Smooth muscle cell (in vitro differentiated cells): ENCODE results near the gene KRTAP3-2. TPM values are rescaled to one million over a fixed set of nuclear protein-coding genes. Genes with fewer than 3 reads are reported as not detected.
A peak's percentile ranks its signal among the peaks of the same experiment; 100 is the strongest.

Experiments
- DNase-seq: peaks from one replicate; lab custom pipeline; 2025; ENCODE audit not compliant: unreplicated experiment; lab: John Stamatoyannopoulos, UW
- H2AFZ ChIP-seq: fragments of 200-600 bp; sonication (generic); 2 replicates; pipeline ENCODE4 v1.6.0; 2016; ENCODE audit warnings: antibody characterized with exemption, low read depth, mild to moderate bottlenecking
- H3F3A ChIP-seq: fragments of 200-600 bp; sonication (generic); 2 replicates; pipeline ENCODE4 v1.6.0; 2017; ENCODE audit warnings: antibody characterized with exemption, low read depth
- H3K27ac ChIP-seq: fragments of 200-600 bp; sonication (generic); 2 replicates; pipeline ENCODE4 v1.5.1; 2016; ENCODE audit warnings: low read depth, mild to moderate bottlenecking
- H3K27me3 ChIP-seq: fragments of 200-600 bp; sonication (generic); 2 replicates; pipeline ENCODE4 v1.6.1; 2016; ENCODE audit warnings: low read depth, mild to moderate bottlenecking
- H3K36me3 ChIP-seq: fragments of 200-600 bp; sonication (generic); 2 replicates; pipeline ENCODE4 v1.5.1; 2016; ENCODE audit warnings: low read depth
- H3K4me1 ChIP-seq: fragments of 200-600 bp; sonication (generic); 2 replicates; pipeline ENCODE4 v1.5.1; 2016; ENCODE audit warnings: low read depth
- H3K4me2 ChIP-seq: fragments of 200-600 bp; sonication (generic); 2 replicates; pipeline ENCODE4 v1.6.0; 2016; ENCODE audit warnings: mild to moderate bottlenecking
- H3K4me3 ChIP-seq: fragments of 200-600 bp; sonication (generic); 2 replicates; pipeline ENCODE4 v1.5.1; 2016; ENCODE audit warnings: mild to moderate bottlenecking
- H3K79me2 ChIP-seq: fragments of 200-600 bp; sonication (generic); 2 replicates; pipeline ENCODE4 v1.6.0; 2016; ENCODE audit warnings: low read depth, mild to moderate bottlenecking
- H3K9ac ChIP-seq: fragments of 200-600 bp; sonication (generic); 2 replicates; pipeline ENCODE4 v1.6.0; 2016; ENCODE audit warnings: low read depth
- H3K9me3 ChIP-seq: fragments of 200-600 bp; sonication (generic); replicated peaks from 2 replicates; pipeline ENCODE4 v1.5.1; 2016; ENCODE audit warnings: low read depth
- H4K20me1 ChIP-seq: fragments of 200-600 bp; sonication (generic); 2 replicates; pipeline ENCODE4 v1.6.0; 2016; ENCODE audit warnings: low read depth
- WGBS: methylation state at CpG from one replicate; pipeline ENCODE4 v1.1.7; 2016; ENCODE audit warnings: low lambda C conversion rate; 5-methylcytosine and 5-hydroxymethylcytosine counted together
- polyA plus RNA-seq: library from polyadenylated mRNA; unstranded; fragments of >200 nt; fragmentation: Nextera tagmentation; extraction: Ambion mirVana; gene quantifications from 2 replicates; pipeline ENCODE4 v1.2.1, GENCODE V29; 2016
- total RNA-seq: library from RNA; depleted of rRNA; stranded (reverse); fragments of >200 nt; gene quantifications from 2 replicates; pipeline ENCODE4 v1.2.3, GENCODE V29; 2014
- TF ChIP-seq, protein P1 (sequence below): fragments of 200-600 bp; sonication (generic); IDR thresholded peaks from 2 replicates; pipeline ENCODE4 v1.5.1; 2017; ENCODE audit warnings: borderline replicate concordance, mild to moderate bottlenecking, antibody characterized with exemption; ENCODE audit not compliant: insufficient read depth, poor library complexity, severe bottlenecking

KRTAP3-2 gene
- total and polyA plus RNA-seq, 2 experiments from 2014 or later = not detected

GRCh38 chr17:40981115-40981514 is 18.6 kb downstream of the KRTAP3-2 start:
- Histone ChIP-seq H3K4me3 (no peak overlapping the region), H3K36me3 (no peaks in the 10 kb centered on the region), H3F3A (no peaks in the 10 kb centered on the region), H3K4me2 (peak overlapping the region; percentile 9), H3K79me2 (no peaks in the 10 kb centered on the region), H2AFZ (no peak overlapping the region), H3K9ac (no peak overlapping the region), H3K27ac (no peak overlapping the region), H3K27me3 (no peaks in the 10 kb centered on the region), H3K4me1 (peaks cover 7% of the 10 kb centered on the region), H4K20me1 (no peaks in the 10 kb centered on the region), H3K9me3 (no peaks in the 10 kb centered on the region)
- TF ChIP-seq, protein P1, sequence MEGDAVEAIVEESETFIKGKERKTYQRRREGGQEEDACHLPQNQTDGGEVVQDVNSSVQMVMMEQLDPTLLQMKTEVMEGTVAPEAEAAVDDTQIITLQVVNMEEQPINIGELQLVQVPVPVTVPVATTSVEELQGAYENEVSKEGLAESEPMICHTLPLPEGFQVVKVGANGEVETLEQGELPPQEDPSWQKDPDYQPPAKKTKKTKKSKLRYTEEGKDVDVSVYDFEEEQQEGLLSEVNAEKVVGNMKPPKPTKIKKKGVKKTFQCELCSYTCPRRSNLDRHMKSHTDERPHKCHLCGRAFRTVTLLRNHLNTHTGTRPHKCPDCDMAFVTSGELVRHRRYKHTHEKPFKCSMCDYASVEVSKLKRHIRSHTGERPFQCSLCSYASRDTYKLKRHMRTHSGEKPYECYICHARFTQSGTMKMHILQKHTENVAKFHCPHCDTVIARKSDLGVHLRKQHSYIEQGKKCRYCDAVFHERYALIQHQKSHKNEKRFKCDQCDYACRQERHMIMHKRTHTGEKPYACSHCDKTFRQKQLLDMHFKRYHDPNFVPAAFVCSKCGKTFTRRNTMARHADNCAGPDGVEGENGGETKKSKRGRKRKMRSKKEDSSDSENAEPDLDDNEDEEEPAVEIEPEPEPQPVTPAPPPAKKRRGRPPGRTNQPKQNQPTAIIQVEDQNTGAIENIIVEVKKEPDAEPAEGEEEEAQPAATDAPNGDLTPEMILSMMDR = no peak
- DNase-seq = no peak
- 73% methylated on average over 5 of the region's 5 CpGs for WGBS

DNA sequence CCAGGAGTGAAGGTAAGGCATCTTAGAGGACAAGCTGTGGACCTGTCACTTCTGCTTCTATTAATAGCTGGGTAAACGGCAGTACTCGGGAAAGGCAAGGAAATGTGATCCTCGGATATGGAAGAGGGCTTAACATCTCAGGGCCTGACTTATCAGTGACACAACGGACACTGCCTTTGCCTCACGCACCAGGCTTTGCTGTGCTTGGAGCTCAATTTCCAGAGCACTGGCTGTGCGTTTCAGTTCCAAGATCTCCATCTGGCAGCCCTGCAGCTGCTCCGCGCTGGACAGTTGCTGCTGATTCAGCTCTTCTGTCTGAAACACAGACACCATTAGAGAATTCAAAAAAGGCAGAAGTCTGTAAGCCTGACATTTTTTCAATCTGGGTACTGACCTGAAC is 19.1 kb downstream of the KRTAP3-2 start:
- peaks cover 7% of the 10 kb centered on the region for H3K4me1 ChIP-seq
- no peak overlapping the region for H3K4me3 ChIP-seq
- no peaks in the 10 kb centered on the region for H3K79me2 ChIP-seq
- peak overlapping the region; percentile 9 for H3K4me2 ChIP-seq
- no peaks in the 10 kb centered on the region for H3K27me3 ChIP-seq
- no peaks in the 10 kb centered on the region for H3F3A ChIP-seq
- no peaks in the 10 kb centered on the region for H3K36me3 ChIP-seq
- no peak overlapping the region for H3K27ac ChIP-seq
- H3K9me3 ChIP-seq = no peaks in the 10 kb centered on the region
- WGBS = 9% methylated on average over 8 of the region's 8 CpGs
- TF ChIP-seq, protein P1 = no peak
- peak; percentile 7 for DNase-seq
- no peak overlapping the region for H2AFZ ChIP-seq
- no peaks in the 10 kb centered on the region for H4K20me1 ChIP-seq
- no peak overlapping the region for H3K9ac ChIP-seq

DNA sequence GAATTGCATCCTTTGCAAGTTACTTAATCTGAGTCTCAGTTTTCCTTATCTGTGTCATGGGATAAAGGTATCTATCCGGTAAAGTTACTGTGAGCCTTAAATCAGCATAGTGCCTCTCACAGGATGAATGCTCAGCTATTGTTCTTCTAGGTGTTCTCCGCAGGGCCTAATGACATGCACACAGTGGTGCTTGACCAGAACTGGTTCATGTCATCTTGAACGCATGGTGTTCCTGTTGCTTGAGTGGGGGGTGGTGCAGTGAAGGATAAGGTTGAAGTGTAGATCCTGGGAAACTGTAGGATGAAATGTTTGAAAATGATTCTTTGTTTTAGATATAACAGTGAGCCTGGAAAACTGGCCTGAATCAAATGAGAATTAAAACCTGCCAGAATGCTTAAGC is 19.6 kb downstream of the KRTAP3-2 start:
- Histone ChIP-seq H3K4me3 (no peak overlapping the region), H3K27me3 (no peaks in the 10 kb centered on the region), H3K79me2 (no peaks in the 10 kb centered on the region), H3K4me1 (peaks cover 7% of the 10 kb centered on the region), H3K36me3 (no peaks in the 10 kb centered on the region), H4K20me1 (no peaks in the 10 kb centered on the region), H3K27ac (no peak overlapping the region), H3K9ac (no peak overlapping the region), H2AFZ (no peak overlapping the region), H3K4me2 (no peak overlapping the region), H3K9me3 (no peaks in the 10 kb centered on the region), H3F3A (no peaks in the 10 kb centered on the region)
- TF ChIP-seq, protein P1 = no peak
- WGBS = 73% methylated on average over 3 of the region's 3 CpGs
- no peak for DNase-seq

GRCh38 chr17:40978575-40979151 is 21.0 kb downstream of the KRTAP3-2 start:
- Histone ChIP-seq H3F3A (no peaks in the 10 kb centered on the region), H2AFZ (no peak overlapping the region), H3K4me3 (no peak overlapping the region), H3K36me3 (no peaks in the 10 kb centered on the region), H4K20me1 (no peaks in the 10 kb centered on the region), H3K27me3 (no peaks in the 10 kb centered on the region), H3K9me3 (no peaks in the 10 kb centered on the region), H3K4me1 (peaks cover 7% of the 10 kb centered on the region), H3K4me2 (no peak overlapping the region), H3K79me2 (no peaks in the 10 kb centered on the region), H3K9ac (no peak overlapping the region), H3K27ac (no peak overlapping the region)
- 71% methylated on average over 13 of the region's 13 CpGs for WGBS
- TF ChIP-seq, protein P1 = no peak
- DNase-seq = no peak
